Mucosa of descending colon (tissue), 3 donors: Measurements from ENCODE around the gene SLC29A2. TPM values are rescaled to one million over a fixed set of nuclear protein-coding genes. Genes with fewer than 3 reads are reported as not detected.

ENCODE experiments used
- ATAC-seq: fragments of 200-7000 bp; cut with Tn5 transposase; one replicate; pipeline ENCODE4 v1.9.1; 2020; ENCODE audit warnings: mild to moderate bottlenecking, moderate library complexity
- DNase-seq, 3 donors: peaks; one replicate each; pipeline ENCODE4 v3.0.0-alpha.2; 2020
- H3K36me3 ChIP-seq: fragments of 200-600 bp; one replicate; pipeline ENCODE4 v1.8.0; 2021; ENCODE audit warnings: low read depth, mild to moderate bottlenecking
- H3K4me1 ChIP-seq: fragments of 200-600 bp; one replicate; pipeline ENCODE4 v1.8.0; 2021; ENCODE audit warnings: low read depth, mild to moderate bottlenecking
- H3K4me3 ChIP-seq: fragments of 200-600 bp; one replicate; pipeline ENCODE4 v1.8.0; 2021; ENCODE audit warnings: mild to moderate bottlenecking
- H3K9me3 ChIP-seq: fragments of 200-600 bp; one replicate; pipeline ENCODE4 v1.8.0; 2021; ENCODE audit warnings: mild to moderate bottlenecking
- intact Hi-C, 2 donors: fragments of 100-400 bp; cut with DNase I in 1 of 2; cut with micrococcal nuclease in 1 of 2; formaldehyde crosslinking; loops; one replicate each; pipeline versions ENCODE4 v1.11.0 to v1.11.1; 2022; cut with DNase I, micrococcal nuclease
- total RNA-seq, 3 donors: library from RNA; stranded (reverse); fragmentation: NEBNext Ultra II Directional in 2 of 3; extraction: Animal tissue kit (Norgen Biotek cat#: 25700) in 2 of 3; gene quantifications; one replicate each; pipeline versions ENCODE4 v1.2.1 to v1.2.4, GENCODE V29; 2021 to 2023
- TF ChIP-seq, protein P1 (sequence below): fragments of 200-600 bp; IDR thresholded peaks from one replicate; pipeline ENCODE4 v1.8.0; 2022; ENCODE audit warnings: antibody characterized with exemption, mild to moderate bottlenecking
- donor health status: DM: no; HTN: no; CAD: no; lungs with moderate emphysema.
- donor health status: DM: no; HTN: no; CAD: no.
- donor health status: DM: no; HTN: yes; CAD: no.

SLC29A2 gene
- total RNA-seq, 3 donors from 2014 or later = 10.3 to 22.6 (median 14.9) TPM

DNA sequence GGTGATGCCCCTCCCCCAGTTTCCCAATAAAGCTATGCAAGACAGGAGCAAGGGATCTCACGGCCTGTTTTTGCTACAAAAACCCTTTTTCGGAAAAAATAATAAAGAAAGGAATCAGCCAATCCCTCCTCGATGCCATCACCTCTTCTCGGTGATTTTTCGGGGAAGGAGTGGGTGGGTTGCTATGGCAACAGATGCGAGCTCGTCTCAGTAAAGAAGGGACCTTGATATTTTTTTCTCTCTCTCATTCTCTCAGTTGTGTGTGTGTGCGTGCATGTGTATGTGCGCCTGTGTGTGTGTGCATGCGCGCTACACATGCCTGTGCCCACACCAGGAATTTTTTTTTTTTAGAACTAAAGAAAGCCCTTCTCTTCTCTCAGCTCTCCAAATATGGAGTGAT, 45.4 kb upstream of the SLC29A2 start:
- H3K9me3 ChIP-seq = no peaks in the 10 kb centered on the region
- TF ChIP-seq, protein P1, sequence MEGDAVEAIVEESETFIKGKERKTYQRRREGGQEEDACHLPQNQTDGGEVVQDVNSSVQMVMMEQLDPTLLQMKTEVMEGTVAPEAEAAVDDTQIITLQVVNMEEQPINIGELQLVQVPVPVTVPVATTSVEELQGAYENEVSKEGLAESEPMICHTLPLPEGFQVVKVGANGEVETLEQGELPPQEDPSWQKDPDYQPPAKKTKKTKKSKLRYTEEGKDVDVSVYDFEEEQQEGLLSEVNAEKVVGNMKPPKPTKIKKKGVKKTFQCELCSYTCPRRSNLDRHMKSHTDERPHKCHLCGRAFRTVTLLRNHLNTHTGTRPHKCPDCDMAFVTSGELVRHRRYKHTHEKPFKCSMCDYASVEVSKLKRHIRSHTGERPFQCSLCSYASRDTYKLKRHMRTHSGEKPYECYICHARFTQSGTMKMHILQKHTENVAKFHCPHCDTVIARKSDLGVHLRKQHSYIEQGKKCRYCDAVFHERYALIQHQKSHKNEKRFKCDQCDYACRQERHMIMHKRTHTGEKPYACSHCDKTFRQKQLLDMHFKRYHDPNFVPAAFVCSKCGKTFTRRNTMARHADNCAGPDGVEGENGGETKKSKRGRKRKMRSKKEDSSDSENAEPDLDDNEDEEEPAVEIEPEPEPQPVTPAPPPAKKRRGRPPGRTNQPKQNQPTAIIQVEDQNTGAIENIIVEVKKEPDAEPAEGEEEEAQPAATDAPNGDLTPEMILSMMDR = no peak
- intact Hi-C loops = loop anchor here (10.0 kb wide), 2 partner anchors 258 to 268 kb away; partner anchors contain the start of gene RBM4B (in 1 of the 2)
- H3K4me1 ChIP-seq = peaks cover 4% of the 10 kb centered on the region
- DNase-seq (no peak), ATAC-seq (no peak)
- H3K4me3 ChIP-seq = no peak overlapping the region
- H3K36me3 ChIP-seq = no peaks in the 10 kb centered on the region

DNA sequence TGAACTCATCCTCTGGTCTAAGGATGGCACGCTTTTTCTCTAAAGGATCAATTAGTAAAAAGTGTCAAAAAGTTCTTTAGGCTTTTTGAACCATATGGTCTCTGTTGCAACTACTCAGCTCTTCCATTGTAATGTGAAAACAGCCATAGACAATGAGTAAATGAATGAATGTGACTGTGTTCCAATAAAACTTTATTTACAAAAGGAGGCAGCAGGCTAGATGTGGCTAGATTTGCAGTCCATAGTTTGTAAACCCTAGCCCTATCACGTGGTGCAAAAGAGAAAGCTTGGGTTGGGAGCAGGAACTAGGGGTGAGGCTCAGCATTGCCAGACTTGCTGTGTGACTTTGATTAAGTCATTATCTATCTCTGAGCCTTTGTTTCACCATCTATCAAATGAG, 43.9 kb upstream of the SLC29A2 start:
- TF ChIP-seq, protein P1 = no peak

DNA sequence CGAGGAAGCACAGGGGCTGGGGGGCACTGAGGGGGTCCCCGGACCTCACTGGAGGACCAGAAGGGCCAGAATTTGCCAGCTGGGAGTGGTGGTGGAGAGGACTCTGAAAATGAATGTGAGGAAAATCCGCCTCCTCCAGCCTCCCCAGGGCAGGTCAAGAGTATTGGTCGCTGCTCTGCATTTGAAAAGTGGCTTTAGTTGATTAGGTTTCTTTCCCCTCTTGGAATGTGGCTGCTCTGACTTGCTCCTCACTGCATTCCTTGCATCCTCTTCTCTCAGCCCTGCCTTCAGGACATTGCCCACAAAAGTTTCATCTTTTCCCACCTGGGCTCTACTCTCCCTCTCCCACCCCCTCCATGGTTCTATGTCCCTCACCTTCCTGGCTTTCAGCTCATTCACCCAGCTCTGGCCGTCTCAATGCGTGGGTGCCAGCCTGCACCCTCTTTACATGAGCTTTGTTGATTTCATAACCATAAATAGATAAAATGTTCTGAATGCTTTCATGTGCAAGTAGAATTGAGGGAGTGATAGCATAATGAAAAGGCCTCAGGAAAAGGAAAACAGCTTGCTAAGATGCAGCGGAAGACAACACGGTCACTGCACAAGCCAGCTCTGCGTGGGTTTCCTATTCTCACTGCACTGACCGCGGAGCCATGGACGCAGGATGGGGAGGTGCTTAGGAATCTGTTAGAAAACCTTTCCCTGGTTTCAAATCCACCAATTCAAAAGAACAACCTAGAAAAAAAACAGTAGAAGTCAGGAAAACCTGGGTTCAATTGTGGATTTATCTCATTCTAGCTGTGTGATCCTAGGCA, 42.8 kb upstream of the SLC29A2 start:
- no peaks in the 10 kb centered on the region for H3K4me1 ChIP-seq
- H3K36me3 ChIP-seq = no peaks in the 10 kb centered on the region
- no peak for DNase-seq
- no peak overlapping the region for H3K4me3 ChIP-seq
- intact Hi-C loops = loop anchor here (10.0 kb wide), 2 partner anchors 260 to 270 kb away; partner anchors contain the start of gene RBM4B (in 1 of the 2)
- no peaks in the 10 kb centered on the region for H3K9me3 ChIP-seq
- TF ChIP-seq, protein P1 = no peak
- ATAC-seq = no peak

More for the DNA sequence above, 43.9 kb upstream of the SLC29A2 start:
- Histone ChIP-seq H3K4me1 (no peaks in the 10 kb centered on the region), H3K9me3 (no peaks in the 10 kb centered on the region), H3K4me3 (no peak overlapping the region), H3K36me3 (no peaks in the 10 kb centered on the region)
- ATAC-seq (no peak), DNase-seq (no peak)
- intact Hi-C loops = loop anchor here (10.0 kb wide), 2 partner anchors 259 to 269 kb away; partner anchors contain the start of gene RBM4B (in 1 of the 2)

DNA sequence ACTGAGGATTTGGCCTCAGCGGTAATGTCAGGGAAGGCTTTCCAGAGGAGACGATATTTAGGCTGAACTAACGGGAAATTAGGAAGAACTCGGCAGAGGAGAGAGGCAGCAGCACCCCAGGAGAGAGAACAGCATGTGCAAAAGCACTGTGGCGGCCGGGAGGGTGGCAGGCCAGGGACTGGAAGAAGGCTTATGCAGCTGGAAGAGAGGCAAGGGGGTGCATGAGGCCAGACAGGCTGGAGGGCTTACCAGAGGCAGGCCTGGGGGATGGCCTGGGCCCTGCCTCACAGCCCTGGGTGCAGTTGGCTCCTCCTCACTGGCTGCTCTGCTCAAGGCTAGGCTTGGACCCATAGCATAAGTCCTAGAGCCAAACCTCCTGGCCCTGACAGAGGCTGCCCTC, 41.6 kb upstream of the SLC29A2 start:
- Histone ChIP-seq H3K4me1 (peaks cover 2% of the 10 kb centered on the region), H3K4me3 (no peak overlapping the region), H3K36me3 (no peaks in the 10 kb centered on the region), H3K9me3 (no peaks in the 10 kb centered on the region)
- intact Hi-C loops = loop anchor here (10.0 kb wide), 2 partner anchors 262 to 272 kb away; partner anchors contain the start of gene RBM4B (in 1 of the 2)
- ATAC-seq (no peak), DNase-seq (no peak)
- TF ChIP-seq, protein P1 = no peak

DNA sequence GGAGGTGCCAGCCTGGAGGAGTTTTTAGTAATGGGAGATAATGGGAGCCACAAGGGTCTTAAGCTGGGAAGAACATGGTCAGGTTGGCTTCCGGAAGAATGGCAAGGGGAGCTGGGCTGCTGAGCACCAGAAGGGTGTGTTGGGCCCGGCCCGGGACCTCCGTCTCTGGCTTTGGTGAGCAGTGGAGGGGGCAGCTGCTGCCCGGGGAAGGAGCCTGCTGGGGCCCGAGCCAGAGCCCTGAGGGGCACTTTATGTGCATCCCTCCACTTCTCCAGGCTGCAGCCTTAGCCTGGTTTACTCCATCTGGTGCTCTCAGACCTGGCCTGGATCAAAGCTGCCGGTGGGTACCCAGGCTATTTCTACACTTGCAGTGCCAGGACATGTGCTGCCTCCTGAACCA, 40.5 kb upstream of the SLC29A2 start:
- intact Hi-C loops = loop anchor here (10.0 kb wide), 2 partner anchors 263 to 273 kb away; partner anchors contain the start of gene RBM4B (in 1 of the 2)
- peaks cover 2% of the 10 kb centered on the region for H3K4me1 ChIP-seq
- TF ChIP-seq, protein P1 = no peak
- no peak for DNase-seq
- no peaks in the 10 kb centered on the region for H3K36me3 ChIP-seq
- ATAC-seq = no peak
- H3K4me3 ChIP-seq = no peak overlapping the region
- no peaks in the 10 kb centered on the region for H3K9me3 ChIP-seq
